Mesodermal cell (in vitro differentiated cells): ENCODE results near the gene PSMD1.
"Not testable (repeated sequence)": the region's sequence is repeated elsewhere in the genome, so short reads cannot be mapped to it uniquely, and the experiment has no call there.

Source experiments
- H3K27ac ChIP-seq: 2 replicates; pipeline ENCODE4 v1.7.0; 2013; ENCODE audit warnings: mild to moderate bottlenecking, low read depth, low read length, moderate library complexity; ENCODE audit not compliant: severe bottlenecking
- H3K36me3 ChIP-seq: 2 replicates; pipeline ENCODE4 v1.7.1; 2013; ENCODE audit warnings: mild to moderate bottlenecking, low read length, moderate library complexity; ENCODE audit not compliant: control insufficient read depth, insufficient read depth
- H3K4me1 ChIP-seq: one replicate; pipeline ENCODE4 v1.7.1; 2013; ENCODE audit warnings: mild to moderate bottlenecking, low read length; ENCODE audit not compliant: insufficient read depth, control insufficient read depth, poor library complexity, severe bottlenecking
- H3K4me3 ChIP-seq: 2 replicates; pipeline ENCODE4 v1.7.0; 2013; ENCODE audit warnings: low read length, control low read depth, mild to moderate bottlenecking; ENCODE audit not compliant: insufficient read depth, poor library complexity, severe bottlenecking; ENCODE audit errors: extremely low read depth
- H3K9me3 ChIP-seq: 2 replicates; pipeline ENCODE4 v1.7.1; 2013; ENCODE audit warnings: mild to moderate bottlenecking, low read length, moderate library complexity; ENCODE audit not compliant: control insufficient read depth
- WGBS, 2 experiments: methylation state at CpG; one replicate each; pipeline ENCODE4 v1.1.5; 2013; ENCODE audit warnings: missing lambda C conversion rate in 2 of 2; ENCODE audit not compliant: insufficient coverage in 2 of 2; 5-methylcytosine and 5-hydroxymethylcytosine counted together

The PSMD1 gene

GRCh38 chr2:231059756-231060155 lies 3.1 kb downstream of the PSMD1 start:
- H3K4me3 ChIP-seq, result no peak overlapping the region
- no CpG with 5 or more reads among the region's 2 CpGs for WGBS, 2 experiments
- H3K27ac ChIP-seq, result no peak overlapping the region
- H3K36me3 ChIP-seq, result peaks cover 52% of the 10 kb centered on the region
- no peaks in the 10 kb centered on the region for H3K9me3 ChIP-seq
- H3K4me1 ChIP-seq, result peaks cover 13% of the 10 kb centered on the region

- 100% methylated on average over 1 of the region's 3 CpGs; no CpG with 5 or more reads in 1 of the 2 experiments for WGBS, 2 experiments
- peaks cover 80% of the 10 kb centered on the region for H3K36me3 ChIP-seq
- peaks cover 13% of the 10 kb centered on the region for H3K4me1 ChIP-seq
Observed at GRCh38 chr2:231062776-231063175, 6.1 kb downstream of the PSMD1 start.

GRCh38 chr2:231063347-231063746 lies 6.7 kb downstream of the PSMD1 start:
- no peaks in the 10 kb centered on the region for H3K9me3 ChIP-seq
- H3K4me1 ChIP-seq, result peaks cover 12% of the 10 kb centered on the region
- WGBS, 2 experiments, result no CpG with 5 or more reads among the region's 1 CpG
- H3K4me3 ChIP-seq, result no peak overlapping the region
- H3K36me3 ChIP-seq, result peaks cover 85% of the 10 kb centered on the region
- no peak overlapping the region for H3K27ac ChIP-seq

More at GRCh38 chr2:231062776-231063175, 6.1 kb downstream of the PSMD1 start:
- H3K4me3 ChIP-seq, result no peak overlapping the region
- no peak overlapping the region for H3K27ac ChIP-seq
- no peaks in the 10 kb centered on the region for H3K9me3 ChIP-seq

- peaks cover 13% of the 10 kb centered on the region for H3K4me1 ChIP-seq
- 89% methylated on average over 1 of the region's 1 CpG; no CpG with 5 or more reads in 1 of the 2 experiments for WGBS, 2 experiments
- peaks cover 75% of the 10 kb centered on the region for H3K36me3 ChIP-seq
- H3K27ac ChIP-seq, result no peak overlapping the region
- no peak overlapping the region for H3K4me3 ChIP-seq
- H3K9me3 ChIP-seq, result no peaks in the 10 kb centered on the region
Observed at GRCh38 chr2:231065966-231066365, 9.3 kb downstream of the PSMD1 start.

- H3K4me1 ChIP-seq, result peaks cover 13% of the 10 kb centered on the region
- 95 to 100% methylated on average over 3 to 6 of the region's 8 CpGs for WGBS, 2 experiments
- peaks cover 72% of the 10 kb centered on the region for H3K36me3 ChIP-seq
- not testable (repeated sequence) for H3K9me3 ChIP-seq, H3K27ac ChIP-seq, H3K4me3 ChIP-seq
Observed at GRCh38 chr2:231067531-231067930, 10.9 kb downstream of the PSMD1 start.

GRCh38 chr2:231068525-231069222 lies 12.0 kb downstream of the PSMD1 start:
- 86 to 100% methylated on average over 2 to 3 of the region's 5 CpGs for WGBS, 2 experiments
- Histone ChIP-seq H3K27ac (peak overlapping the region; percentile 60), H3K4me1 (peaks cover 13% of the 10 kb centered on the region), H3K9me3 (no peaks in the 10 kb centered on the region), H3K4me3 (no peak overlapping the region), H3K36me3 (peaks cover 70% of the 10 kb centered on the region)

GRCh38 chr2:231069379-231070054 lies 12.8 kb downstream of the PSMD1 start:
- H3K36me3 ChIP-seq, result peaks cover 65% of the 10 kb centered on the region
- peak overlapping the region; percentile 63 for H3K27ac ChIP-seq
- no peak overlapping the region for H3K4me3 ChIP-seq
- no peaks in the 10 kb centered on the region for H3K9me3 ChIP-seq
- WGBS, 2 experiments, result no CpG with 5 or more reads among the region's 1 CpG
- peaks cover 13% of the 10 kb centered on the region for H3K4me1 ChIP-seq

- peaks cover 97% of the 10 kb centered on the region for H3K36me3 ChIP-seq
Observed at GRCh38 chr2:231084565-231084964, 27.9 kb downstream of the PSMD1 start.

GRCh38 chr2:231088754-231089153 lies 32.1 kb downstream of the PSMD1 start:
- Histone ChIP-seq H3K27ac (no peak overlapping the region), H3K9me3 (peaks cover 4% of the 10 kb centered on the region), H3K4me3 (no peak overlapping the region), H3K36me3 (peaks cover 96% of the 10 kb centered on the region), H3K4me1 (no peaks in the 10 kb centered on the region)
- WGBS, 2 experiments, result 88 to 94% methylated on average over 2 to 4 of the region's 4 CpGs

More at GRCh38 chr2:231084565-231084964, 27.9 kb downstream of the PSMD1 start:
- H3K9me3 ChIP-seq, result no peaks in the 10 kb centered on the region
- no peak overlapping the region for H3K27ac ChIP-seq
- no CpG with 5 or more reads among the region's 1 CpG for WGBS, 2 experiments
- no peak overlapping the region for H3K4me3 ChIP-seq
- H3K4me1 ChIP-seq, result no peaks in the 10 kb centered on the region

- Histone ChIP-seq H3K9me3 (peaks cover 5% of the 10 kb centered on the region), H3K27ac (no peak overlapping the region), H3K36me3 (peaks cover 90% of the 10 kb centered on the region), H3K4me1 (no peaks in the 10 kb centered on the region), H3K4me3 (no peak overlapping the region)
- 85 to 95% methylated on average over 4 to 5 of the region's 5 CpGs for WGBS, 2 experiments
Observed at GRCh38 chr2:231093933-231094332, 37.3 kb downstream of the PSMD1 start.
